Measurements from ENCODE around the gene HSP90AB1.

HSP90AB1 gene

GRCh38 chr6:44246663-44247337, at the start of gene HSP90AB1:
Gene HSP90AB1, plus strand, starts transcription at chr6:44247101. Its CDS starts 1,529 bp downstream, at chr6:44248630.
- peak; percentile 92 to 96 for DNase-seq (ENCODE audit: low read depth in 2 of 2)

- no peak for DNase-seq (ENCODE audit: low read depth in 2 of 2)
Measured at GRCh38 chr6:44198684-44199083, 48.2 kb upstream of the HSP90AB1 start.

DNA sequence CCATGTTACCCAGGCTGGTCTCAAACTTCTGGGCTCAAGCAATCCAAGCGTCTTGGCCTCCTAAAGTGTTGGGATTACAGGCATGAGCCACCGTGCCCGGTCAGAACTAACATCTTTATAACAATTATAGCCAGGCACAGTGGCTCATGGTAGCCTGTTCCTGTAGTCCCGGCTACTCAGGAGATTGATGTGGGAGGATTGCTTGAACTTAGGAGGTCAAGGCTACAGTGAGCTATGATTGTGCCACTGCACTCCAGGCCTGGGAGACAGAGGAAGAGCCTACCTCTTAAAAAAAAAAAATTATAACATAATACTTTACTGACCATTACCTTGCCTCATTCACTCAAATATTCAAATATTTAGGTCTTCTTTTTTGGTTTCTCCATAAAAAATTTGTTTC, 47.0 kb upstream of the HSP90AB1 start:
- no peak for DNase-seq (ENCODE audit: low read depth in 2 of 2)

DNA sequence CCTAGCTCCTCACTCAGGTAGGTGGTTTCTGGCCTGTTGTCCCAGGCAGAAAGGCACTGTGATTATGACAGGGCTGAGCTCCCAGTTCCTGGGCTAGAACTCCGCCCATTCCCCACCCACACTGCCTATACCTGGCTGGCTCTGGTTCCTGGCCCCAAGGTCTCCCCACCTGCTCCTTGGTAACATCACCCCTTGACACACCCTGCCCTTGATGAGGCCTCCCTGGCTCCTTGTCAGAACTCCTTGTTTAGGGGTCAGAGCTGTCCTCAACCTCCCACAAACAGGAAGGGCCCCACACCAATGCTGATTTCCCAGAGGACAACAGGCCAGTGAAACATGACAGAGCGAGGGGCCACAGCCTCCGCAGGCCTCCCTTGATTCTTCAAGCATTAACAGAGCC, 45.7 kb upstream of the HSP90AB1 start:
- no peak for DNase-seq (ENCODE audit: low read depth in 2 of 2)

- DNase-seq (ENCODE audit: low read depth in 2 of 2) = no peak
Measured at GRCh38 chr6:44201638-44202303, 45.1 kb upstream of the HSP90AB1 start.

- DNase-seq (ENCODE audit: low read depth in 2 of 2) = no peak
Measured at GRCh38 chr6:44202332-44202971, 44.4 kb upstream of the HSP90AB1 start.

DNA sequence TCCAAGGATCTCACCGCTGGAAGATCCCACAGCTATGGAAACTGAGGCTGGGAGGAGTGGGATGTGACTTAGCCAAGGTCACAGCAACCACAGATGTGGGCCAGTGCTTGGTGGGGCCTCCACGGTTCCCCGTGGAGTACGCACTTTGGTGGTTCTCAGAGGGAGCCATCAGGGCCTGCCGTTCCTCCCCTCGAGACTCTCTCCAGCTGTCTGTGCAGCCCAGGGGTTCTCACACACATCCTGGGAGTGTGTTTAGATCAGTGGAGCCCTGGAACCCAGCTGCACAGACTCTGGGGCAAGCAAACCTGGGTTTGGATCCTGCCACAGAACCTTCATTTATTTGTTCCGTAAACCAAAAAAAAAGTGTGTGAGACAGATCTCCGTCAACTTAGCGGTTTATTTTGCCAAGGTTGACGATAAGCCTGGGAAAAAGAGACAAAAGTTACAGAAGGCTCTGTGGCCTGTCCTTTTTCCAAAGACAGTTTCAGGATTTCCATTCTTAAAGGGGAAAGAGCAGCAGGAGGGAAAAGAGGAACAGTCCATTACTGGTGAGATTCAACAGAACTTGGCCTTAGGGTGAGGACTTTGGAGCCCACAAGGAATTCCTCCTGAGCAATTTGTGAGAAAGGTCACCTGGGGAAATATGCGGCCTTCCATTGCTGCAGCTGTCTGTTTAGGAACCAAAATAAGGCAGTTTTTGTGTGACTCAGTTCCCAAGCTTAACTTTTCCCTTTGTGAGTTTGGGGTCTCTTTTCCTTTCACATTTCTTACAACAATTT, 43.7 kb upstream of the HSP90AB1 start:
- DNase-seq (ENCODE audit: low read depth in 2 of 2) = no peak

DNA sequence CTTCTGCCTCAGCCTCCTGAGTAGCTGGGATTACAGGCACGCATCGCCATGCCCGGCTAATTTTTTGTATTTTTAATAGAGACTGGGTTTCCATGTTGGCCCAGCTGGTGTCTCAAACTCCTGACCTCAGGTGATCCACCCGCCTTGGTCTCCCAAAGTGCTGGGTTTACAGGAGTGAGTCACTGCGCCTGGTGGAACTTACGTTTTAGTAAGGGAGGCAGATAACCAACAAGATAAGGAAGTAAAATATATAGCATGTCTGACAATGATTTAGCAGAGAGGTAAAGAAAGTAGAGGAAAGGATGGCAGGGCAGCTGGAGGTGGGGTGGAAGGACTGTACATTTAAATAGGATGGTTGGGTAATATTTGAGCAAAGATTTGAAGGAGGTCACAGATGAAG, 42.9 kb upstream of the HSP90AB1 start:
- DNase-seq (ENCODE audit: low read depth in 2 of 2) = no peak

GRCh38 chr6:44207966-44208365, 38.9 kb upstream of the HSP90AB1 start:
- no peak for DNase-seq (ENCODE audit: low read depth in 2 of 2)

DNA sequence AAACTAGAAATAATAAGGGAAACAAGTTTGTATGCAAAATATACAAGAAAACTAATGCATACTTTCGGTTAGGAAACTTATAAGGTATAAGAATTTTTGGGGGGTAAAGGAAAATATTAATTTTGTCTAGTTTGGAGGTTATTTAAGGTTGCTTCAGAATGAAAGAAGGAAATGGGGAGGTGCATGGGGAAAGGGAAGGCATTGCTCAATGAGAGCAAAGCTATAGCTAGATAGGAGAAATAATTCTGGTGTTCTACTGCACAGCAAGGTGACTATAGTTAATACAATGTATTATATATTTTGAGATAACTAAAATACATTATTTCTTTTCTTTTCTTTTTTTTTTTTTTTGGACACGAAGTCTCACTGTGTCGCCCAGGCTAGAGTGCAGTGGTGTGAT, 35.6 kb upstream of the HSP90AB1 start:
- no peak for DNase-seq (ENCODE audit: low read depth in 2 of 2)

GRCh38 chr6:44214307-44214706, 32.6 kb upstream of the HSP90AB1 start:
- DNase-seq (ENCODE audit: low read depth in 2 of 2) = no peak

GRCh38 chr6:44216677-44217331, 30.1 kb upstream of the HSP90AB1 start, which contains the start of gene MYMX:
Gene MYMX, plus strand, starts transcription at chr6:44216926. Its CDS starts 546 bp downstream, at chr6:44217472.
- no peak for DNase-seq (ENCODE audit: low read depth in 2 of 2)

DNA sequence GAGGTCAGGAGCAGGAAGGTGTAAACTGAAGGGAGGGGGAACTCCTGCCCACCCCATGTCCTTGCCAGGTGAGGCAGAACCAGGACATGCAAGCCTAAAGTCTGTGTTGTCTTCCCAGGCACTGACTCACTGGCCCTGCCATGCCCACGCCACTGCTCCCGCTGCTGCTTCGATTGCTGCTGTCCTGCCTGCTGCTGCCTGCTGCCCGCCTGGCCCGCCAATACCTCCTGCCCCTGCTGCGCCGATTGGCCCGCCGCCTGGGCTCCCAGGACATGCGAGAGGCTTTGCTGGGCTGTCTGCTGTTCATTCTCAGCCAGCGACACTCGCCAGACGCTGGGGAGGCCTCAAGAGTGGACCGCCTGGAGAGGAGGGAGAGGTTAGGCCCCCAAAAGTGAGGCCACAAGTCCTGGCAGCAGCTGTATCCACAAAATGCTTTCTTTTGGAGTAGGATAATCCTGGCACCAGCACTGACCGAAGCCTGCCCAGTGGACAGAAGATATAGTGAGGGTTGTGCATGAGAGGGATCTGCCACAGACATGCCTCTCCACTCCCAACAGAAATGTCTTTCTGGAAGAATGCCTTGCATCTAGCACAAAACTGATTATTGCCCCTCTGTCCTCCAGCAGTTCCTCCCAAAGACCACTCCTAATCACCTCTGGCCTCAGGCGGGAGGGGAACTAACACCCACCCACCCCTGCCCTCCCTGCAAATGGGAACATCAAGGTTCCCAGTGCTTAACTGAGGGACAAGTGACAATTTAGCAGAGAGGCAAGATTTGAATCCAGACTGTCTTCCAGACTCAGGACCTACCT, 29.4 kb upstream of the HSP90AB1 start:
- no peak for DNase-seq (ENCODE audit: low read depth in 2 of 2)

DNA sequence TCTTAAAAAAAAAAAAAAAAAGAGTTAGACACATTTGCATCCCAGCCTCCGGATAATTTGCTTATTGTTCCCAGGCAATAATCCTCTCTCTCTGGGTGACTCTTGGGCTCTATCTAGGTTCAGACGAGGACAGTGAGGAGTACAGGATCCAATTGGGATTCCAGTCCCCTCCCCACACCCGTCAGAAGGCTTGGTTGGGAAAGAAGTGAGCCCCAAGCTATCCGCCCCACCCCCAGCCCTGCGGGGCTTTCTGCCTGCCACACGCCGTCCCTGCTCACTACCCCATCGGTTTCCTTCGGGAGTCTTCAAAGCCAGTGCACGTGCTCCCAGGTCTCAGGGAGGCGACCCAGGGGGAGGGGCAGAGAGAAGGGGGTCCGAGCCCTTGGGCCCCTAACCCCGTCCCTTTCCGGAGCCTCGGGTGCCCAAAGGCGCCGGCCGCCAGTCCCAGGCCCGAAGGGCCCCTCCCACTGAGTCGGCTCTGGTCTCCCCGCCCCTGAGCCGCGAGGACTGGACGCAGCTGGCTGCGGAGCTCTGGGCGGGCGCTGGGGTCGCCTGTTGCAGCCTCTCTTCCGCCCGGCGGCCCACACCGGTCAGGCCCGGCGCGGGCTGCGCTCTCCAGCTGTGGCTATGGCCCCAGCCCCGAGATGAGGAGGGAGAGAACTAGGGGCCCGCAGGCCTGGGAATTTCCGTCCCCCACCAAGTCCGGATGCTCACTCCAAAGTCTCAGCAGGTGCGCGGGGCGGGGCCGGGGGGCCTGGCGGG, 27.7 kb upstream of the HSP90AB1 start:
- DNase-seq (ENCODE audit: low read depth in 2 of 2) = no peak

GRCh38 chr6:44219815-44220784, 26.8 kb upstream of the HSP90AB1 start:
- DNase-seq (ENCODE audit: low read depth in 2 of 2) = no peak

DNA sequence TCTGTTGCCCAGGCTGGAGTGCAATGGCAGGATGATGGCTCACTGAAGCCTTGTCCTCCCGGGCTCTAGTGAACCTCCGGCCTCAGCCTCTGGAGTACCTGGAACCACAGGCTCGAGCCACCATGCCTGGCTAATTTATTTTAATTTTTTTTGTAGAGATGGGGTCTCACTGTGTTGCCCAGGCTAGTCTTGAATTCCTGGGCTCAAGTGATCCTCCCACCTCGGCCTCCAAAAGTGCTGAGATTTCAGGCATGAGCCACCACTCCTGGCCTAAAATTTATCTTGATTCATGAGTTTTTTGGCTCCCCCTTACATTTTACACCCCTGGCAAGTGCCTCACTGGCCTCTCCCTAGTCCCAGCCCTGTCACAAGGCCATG, 26.0 kb upstream of the HSP90AB1 start:
- DNase-seq (ENCODE audit: low read depth in 2 of 2) = no peak

DNA sequence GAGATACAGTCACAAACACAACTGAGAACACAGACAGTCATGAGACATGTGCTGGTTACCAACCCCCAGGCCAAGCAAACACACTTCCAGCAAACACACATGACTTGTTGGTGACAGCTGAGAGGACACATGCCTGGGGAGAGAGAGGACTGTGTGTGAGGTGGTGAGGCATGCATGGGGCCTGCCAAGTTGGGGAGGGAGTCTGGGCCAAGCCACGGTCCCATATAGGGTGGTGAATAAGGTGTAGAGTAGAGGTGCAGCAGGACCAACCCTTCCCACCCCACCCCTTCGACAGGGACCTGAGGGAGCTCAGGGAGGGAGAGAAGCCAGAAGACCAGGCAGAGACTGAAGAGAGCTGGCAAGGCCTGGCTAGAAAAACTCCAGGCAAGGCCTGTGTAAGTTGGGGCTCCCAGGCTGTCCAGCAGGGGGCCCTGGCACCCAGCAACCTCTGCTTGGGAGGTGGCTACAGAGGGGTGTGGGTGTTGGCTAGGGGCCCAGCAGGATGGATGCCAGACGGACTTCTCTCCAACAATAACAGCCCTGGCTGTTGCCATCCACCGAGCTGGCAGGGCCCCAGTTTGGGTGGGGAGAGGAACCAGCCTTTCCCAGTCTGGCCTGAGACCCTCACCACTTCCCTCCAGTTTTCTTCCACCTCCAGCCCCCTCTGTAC, 25.5 kb upstream of the HSP90AB1 start:
- DNase-seq (ENCODE audit: low read depth in 2 of 2) = no peak

- no peak for DNase-seq (ENCODE audit: low read depth in 2 of 2)
Measured at GRCh38 chr6:44221961-44222335, 25.0 kb upstream of the HSP90AB1 start.

Measured in fibroblast of skin of left biceps (primary cell).